NCI-H1694 treated with DMSO at 0.1 percent for 48 hours (cell line): ENCODE data around the gene NATD1.

Experiments
- DNase-seq: peaks from one replicate; lab custom pipeline; 2025; lab: John Stamatoyannopoulos, UW

NATD1 gene

DNA sequence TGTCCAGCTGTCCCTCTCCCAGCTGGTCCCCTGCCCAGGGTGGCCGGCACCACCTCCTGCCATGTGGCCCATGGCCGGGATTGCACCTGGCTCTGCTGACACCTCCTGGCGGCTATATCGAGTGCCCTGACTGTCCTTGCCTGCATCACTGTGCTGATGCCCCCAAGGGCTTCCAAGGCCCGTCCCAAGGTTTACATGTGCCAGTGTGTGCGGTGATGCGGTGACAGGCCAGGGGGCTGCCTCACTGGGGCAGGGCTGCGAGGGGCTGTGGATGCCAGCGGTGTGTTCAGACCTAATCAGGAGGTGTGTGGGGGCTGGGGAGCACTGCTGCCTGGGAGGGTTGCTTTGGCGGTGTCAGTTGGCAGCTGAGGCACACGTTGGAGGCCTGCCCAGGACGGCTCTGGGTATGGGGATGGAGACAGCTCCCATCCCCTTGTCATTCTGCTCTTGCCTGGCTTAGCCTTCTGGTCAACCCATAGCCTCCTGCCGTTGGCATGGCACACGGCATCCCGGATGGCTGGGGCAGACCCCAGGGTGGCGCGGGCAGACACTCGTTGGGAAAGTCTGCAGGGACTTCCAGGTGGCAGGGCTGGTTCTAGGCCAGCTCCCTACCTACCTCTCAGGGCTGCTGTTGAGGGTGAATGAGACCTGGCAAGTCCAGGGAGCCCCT, 36.8 kb upstream of the NATD1 start:
- peak; percentile 72 for DNase-seq

DNA sequence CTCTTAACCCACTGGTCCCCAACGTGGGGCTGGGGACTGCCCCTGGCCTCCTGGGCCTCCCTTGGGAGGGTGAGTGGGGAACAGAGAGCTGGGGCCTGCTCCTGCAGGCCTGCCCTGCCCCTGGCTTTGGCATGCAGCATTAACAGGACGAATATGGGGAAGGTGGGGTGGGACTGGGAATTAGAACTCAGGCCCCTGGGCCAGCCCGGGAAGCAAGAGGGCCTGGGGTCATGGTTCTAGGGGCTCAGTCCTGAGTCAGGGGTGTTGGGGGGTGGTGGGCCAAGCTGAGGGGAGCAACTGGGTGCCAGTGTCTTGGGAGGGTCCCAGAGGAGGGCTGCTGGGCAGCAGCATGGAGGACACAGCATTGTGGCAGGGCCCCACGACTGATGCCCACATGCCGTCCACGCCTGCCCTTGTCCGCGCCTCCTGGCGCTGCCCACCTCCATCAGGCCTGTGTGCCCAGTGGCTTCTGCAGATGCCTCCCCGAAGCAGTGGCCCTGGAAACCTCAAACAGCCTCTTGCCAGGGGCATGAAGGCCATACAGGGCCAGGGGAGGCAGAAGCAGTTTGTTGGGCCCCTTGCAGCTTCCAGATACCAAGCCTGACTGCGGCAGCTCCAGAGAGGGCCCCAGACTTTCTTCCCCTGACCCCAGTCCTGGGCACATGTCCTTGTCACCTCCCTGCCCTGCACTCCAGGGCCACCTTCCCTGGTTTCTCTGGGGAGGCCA, 36.1 kb upstream of the NATD1 start:
- no peak for DNase-seq

DNA sequence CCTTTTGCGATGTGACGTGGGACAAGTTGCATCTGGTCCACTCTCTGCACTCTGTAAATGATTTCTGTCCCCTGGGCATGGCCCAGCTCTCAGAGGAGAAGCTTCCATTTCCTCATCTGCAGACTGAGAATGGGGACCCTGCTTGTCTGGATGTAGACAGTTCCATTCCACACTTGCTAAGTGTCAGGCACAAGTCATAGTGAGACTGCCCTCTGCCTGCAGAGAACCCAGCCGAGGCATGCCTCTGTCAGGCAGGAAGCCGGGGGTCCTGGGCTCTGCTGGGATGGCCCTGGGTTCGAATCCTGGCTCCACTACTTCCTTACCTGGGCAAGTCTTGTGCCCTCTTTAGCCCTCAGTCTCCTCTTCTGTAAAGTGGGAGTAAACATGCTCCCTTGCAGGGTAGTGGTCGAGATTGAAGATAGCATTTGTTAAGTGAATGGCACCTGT, 35.4 kb upstream of the NATD1 start:
- no peak for DNase-seq

DNA sequence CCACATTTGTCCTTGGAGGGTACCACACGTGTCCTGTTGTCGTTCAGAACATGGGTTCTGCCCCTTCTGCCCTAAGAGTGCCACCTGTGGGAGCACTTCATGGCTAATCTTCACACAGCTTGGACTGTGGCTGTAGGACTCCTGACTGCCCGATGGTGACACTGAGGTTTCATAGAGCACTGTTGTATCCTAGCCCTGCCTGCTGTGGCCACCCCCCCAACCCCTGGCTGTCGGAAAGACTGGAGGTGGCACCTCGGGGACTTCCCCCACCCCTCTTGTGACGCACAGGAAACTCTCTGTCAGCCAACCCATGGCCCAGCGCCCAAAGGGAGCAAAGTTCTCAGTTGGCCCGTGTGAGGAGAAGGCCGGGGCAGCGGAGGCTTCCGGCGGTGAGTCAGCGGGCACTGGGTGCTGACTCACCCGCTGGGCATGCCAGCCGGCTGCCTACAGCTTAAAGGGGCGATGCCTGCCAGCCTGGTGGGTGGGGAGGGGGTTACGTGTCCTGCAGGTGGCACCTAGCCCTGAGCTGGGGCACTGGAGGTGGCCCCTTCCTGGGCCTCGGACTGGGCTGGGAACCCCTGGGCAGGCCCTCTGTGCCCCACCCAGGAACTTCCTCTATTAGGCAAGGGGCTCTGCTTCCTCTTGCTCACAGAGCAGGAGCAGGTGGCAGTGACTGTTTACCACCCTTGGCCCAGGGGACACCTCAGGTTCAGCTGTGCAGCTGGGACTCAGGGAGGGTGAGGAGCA, 34.7 kb upstream of the NATD1 start:
- DNase-seq, result peak; percentile 31

DNA sequence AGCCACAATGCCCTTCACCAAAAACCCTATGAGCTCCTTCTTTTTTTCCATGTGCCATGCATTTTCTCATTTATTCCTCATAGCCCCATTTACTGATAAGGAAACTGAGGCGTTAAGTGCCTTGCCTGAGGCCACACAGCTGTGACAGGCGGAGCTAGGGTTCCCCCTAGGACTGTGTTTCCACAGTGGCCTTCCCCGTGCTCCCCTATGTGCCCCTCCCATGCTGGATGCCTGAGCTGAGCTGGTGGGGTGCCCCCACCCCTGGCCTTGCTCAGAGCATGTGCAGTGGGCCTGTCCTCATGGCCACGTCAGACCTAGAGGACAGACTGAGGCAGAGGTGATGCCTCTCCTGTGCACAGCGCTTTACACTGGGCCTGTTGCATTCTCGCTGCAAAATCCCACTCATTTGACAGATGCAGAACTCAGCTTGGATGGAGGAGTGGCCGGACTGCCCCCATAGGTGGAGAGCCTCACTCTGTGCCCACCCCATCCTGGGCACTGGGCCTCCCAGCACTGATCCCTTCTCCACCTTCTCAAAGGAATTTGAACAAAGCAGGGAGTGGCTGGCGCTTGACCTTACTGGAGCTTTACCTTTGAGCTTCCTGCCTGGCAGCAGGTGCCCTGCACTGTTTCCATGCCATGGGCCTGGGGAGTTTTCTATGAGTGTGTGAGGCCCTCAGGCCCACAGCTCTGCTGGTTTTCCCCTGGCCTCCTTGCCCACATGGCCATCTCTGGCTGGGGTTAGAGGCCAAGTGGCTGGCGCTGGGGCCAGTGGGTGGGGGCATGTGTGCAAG, 33.9 kb upstream of the NATD1 start:
- DNase-seq, result no peak

DNA sequence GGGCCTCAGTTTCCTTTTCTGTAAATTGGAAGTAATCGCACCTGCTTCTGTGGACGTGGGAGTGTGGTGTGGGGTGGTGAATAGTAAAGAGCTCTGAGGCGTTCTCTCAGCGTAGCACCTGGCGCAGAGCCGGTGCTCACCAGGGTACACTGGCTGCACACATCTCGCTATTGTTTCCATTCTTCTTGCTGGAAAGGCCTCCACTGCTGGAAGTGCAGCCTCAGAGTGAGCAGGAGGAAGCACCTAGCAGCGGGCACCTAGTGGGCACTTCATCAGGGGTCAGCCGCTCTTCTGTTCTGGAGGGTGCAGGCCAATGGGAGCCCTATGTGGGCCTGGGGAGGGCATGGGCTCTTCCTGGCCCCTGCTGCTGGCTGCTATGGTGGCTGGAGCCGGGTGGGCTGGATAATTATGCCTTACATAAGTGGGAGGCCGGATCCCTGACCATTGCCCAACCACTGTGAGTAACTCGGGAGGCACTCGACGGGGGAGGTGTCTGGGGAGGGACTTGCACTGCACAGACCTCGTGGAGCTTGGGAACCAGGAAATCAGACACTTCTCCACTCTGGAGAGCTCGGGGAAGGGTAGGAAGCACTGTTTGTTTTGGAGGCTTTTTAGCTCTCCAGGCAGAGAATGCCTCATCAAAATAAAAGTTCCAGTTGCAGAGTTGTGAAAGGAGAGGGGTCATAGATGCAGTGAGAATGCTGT, 33.0 kb upstream of the NATD1 start:
- no peak for DNase-seq

DNA sequence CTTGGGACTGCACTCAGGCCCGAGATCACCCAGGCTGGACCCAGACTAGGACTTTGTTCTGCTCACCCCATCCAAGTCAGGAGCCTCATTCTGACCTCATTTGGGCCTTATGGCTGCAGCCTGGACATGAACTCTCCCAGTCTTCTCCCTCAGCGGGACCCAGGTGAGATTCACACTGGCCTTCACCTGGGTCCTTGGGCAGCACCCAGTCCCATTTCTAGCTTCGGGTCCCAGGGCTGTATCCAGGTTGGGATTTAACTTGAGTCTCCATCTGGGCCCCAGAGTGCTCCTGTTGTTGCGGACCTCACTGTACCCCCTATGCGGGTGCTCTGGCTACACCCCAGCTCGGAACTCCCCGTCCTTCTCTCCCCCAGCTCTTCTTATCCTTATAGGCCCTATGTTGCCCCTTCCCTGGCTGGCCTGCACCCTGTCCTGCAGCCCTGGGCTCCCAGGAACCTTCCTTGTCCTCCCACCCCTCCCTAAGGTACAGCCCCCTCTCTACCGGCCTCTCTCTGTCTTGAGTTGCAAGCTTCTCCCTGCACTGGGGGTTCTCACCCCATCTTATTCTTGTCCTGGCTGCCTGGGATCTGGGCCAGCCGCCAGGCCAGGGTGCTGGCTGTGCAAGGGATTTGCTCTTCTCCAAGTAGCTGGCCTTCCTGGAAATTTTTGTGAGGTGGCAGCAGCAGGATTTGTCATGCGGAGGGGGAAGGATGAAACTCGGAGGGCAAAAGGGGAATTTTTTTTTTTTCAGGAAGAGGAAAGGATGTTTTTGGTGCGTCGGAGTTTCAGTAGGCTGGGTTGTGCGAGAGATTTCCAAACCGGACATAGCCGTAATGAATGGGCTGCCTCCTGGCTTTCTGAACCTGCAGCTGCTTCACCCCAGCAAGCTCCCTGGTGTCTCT, 32.2 kb upstream of the NATD1 start:
- DNase-seq, result no peak

DNA sequence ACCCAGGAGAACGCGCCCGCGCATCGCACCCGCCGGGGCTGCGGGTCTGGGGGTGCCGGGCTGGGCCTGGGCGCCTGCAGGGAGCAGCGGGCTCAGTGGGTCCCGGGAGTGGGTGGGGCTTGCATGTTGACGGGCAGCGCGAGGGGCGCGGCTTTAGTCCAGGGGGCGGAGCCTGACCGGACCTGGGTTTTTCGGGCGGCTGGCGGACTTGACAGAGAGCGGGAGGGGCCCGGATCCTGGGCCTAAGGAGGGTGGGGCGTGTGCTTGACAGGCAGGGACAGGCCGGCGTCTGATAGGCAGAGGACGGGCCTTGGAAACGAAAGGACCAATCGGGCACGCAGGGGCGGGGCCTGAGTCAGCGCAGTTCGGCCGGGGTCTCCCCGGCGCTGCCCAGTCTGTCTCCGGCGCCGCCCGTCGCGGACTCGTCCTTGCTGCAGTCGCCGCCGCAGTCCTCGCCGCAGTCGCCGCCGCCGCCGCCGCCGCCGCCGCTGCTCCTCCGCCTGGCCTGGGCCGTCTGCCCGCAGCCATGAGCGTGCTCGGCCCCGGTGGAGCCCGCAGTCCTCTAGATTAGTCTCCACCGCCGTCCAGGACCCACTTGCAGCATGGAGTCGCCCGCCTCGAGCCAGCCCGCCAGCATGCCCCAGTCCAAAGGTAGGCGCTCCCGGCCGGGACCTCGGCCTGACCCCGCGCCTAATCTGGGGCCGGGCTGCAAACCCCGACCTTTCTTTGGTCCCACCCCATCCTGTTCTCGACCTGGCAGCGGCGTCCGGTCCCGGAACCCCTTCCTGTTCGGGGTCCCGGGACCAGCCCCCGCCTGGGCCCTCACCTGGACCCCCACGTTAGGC, 31.3 kb upstream of the NATD1 start, which contains the start of gene MAP2K3:
Gene MAP2K3 (plus strand): TSS at position 393 of the 845 bp plus-strand sequence. CDS start 210 bp downstream, at position 603.
- DNase-seq, result peak; percentile 95

DNA sequence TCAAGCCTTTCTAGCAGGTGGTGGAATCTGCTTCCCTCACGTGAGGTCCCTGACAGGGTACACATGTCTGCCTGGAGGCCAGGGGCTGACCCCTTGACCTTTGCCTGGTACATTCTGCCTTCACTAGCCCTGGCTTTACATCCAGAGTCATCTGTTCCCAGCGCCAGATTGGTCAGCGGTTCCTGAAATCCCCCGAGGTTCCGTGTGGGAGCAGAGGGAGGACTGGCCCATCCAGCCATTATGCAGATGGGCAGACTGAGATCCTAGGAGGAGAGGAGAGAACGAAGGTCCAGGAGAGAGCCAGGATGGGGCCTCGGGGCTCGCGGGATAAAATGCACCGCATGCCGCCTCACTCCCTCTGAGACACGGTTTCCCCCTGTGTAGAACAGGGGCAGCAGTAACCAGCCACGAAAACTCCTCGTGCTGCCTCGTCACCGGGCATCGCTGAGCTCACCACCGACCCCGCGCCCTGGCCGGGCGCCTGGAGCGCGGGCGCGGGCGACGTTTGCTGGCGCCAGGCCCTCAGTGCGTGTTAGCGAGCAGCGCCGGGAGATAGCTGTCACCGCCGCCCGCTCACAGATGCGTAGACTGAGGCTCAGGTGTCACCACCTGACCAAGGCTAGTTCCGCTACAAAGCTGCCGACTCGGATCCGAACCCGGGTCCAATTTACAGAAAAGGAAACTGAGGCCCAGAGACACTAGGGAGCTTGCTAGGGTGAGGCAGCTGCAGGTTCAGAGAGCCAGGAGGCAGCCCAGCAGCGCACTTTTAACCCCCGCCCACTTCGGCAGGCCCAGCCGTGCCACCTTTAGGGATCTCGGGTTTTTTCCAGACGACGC, 30.5 kb upstream of the NATD1 start:
- no peak for DNase-seq

DNA sequence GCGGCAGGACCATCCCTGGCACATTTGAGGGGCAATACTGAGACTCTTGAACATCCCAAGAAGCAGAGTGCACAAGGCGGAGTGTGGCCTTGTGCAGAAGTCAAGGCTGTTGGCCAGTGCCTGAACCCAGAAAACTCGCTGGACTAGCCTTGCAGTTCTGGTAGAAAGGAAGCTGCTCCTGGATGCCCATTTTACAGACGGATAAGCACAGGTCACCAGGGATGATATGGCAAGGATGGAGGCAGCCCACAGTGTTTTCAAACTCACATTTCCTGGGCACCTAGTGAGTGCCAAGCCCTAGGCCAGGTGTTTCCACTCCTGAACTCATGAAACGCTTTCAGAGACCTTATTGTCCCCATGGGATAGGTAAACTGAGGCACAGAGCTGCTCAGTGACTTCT, 29.6 kb upstream of the NATD1 start:
- DNase-seq, result no peak

DNA sequence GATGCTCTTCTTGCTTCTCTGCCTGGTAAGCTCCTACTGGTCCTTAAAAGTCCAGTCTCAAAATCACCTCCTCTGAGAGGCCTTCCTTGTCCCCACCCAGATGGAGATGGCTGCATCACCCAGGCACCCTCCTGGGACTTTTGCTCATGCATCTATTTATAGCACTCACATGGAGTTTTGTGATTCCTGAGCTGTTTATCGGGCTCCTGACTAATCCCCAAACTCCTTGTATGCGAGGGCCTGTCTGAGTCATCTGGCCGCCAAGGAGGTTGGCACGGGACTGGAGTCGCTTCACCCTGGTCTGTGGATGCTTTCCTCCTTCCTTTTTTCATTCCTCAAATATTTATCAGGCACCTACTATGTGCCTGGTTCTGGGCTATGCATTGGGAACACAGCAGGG, 29.0 kb upstream of the NATD1 start:
- no peak for DNase-seq

DNA sequence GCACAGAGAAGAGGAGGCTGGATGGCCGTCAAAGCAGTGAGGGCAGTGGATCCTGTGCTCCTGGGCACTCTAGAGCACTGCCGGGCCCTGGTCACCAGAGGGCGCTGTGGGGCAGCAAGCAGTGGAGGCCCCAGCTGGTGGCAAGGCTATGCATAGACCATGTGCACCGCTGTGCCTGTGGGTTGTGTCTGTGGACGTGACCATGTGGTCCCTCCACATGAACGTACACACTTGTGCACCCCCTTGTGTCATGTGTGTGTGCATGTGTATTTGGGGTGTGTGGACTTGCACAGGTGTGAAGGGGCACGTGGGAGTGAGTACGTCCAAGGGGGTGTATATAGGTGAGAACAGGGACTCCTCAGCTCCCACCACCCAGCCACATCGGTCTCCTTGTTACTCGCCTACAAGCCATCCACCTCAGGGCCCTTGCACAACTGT, 26.9 kb upstream of the NATD1 start:
- DNase-seq, result peak; percentile 75

DNA sequence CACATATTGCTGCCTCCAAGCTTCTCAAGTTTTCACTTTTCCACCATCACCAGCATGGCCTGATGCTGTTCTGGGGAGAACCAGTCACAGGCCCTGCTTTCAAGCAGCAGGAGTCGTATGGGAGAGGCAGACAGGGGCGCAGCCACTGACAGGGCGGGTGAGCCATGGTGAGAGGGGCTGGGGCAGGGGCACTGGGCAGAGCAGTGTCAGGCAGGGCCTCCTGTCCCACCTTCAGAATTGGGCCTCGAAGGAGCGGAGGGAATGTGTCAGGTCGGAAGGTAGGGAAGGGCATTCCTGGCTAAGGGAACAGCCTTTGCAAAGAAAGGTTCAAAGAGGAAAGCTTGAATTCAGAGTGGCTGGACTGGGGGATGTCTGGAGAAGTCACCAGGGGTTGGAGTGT, 26.4 kb upstream of the NATD1 start:
- DNase-seq, result no peak

DNA sequence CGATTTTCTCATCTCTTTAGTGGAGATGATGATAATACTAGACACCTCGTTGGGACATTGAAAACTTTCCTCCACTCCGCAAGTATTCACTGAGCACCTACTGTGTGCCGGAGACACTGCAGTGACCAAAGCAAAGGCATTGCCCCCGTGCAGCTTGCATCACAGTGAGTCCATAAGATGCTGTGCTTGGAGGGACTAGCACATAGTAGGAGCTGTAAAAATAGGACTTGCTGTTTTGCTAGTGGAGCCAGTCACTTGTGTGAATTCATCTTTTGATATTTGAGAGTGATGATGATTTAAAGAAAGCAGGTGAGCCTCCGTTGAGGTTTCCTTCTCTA, 26.0 kb upstream of the NATD1 start:
- DNase-seq, result no peak

DNA sequence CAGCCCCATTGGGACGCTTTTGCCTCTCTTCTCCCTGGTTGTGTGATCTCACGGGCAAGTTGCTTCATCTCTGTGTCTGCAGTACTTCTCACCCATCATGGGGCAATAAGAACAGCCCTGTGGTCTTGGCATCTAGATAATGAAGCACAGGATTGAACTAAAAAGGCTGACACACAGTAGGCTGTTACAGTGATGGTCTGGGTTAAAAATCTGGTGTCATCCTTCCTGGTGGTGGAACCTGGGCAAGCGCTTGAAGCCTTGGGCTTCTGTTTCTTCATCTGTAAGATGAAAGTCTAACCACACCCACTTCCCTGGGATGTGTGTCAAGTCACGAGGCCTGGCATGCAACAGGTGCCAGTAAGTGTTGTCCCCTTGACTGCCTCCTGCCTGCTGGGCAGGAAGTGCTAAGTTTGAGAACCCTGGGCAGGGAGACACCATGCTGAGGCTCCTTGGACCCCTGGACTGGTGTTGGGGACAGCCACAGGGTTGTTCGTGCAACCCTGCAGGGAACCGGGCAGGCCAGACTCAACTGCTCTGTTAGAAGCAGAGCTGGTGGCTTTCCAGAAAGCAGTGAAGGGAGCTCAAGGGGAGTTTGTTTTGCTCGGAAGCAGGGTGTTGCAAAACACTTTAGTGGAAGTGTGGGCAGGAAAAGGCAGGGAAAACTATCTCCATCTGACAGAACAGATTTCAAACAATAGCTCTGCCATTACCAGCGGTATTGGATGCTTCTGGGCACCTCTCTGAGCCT, 25.4 kb upstream of the NATD1 start:
- no peak for DNase-seq

DNA sequence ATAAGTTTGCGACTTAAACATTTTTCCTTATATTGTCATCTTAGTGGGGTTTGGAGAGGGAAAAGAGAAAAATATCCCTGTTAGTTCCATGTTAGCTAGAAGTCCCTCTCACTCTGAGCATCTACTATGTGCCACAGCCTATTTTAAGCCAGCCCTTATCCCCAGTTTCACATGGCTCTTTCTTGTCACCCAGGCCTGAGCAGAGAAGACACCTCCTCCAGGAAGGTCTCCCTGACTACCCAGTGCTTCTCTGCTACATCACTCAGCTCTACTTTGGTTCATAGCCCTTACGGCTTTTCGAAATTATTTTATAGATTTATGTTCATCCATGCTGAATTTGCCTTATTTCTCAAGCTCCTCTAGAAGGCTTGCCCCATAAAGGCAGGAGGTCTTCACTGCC, 24.1 kb upstream of the NATD1 start:
- no peak for DNase-seq

DNA sequence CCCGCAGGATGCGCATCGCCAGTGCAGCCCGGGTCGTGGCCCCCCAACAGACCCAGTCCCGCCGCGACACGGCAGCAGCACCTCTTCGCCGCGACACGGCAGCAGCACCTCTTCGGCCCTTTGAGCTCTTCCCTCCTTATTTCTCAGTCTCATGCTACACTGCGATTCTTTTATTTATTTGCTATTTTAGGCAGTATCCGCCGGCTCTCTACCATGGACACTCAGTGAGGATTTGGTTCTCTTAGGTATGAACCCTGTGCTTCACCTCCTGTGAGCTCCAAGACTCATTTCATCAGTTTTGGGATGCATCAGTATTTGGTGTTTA, 23.0 kb upstream of the NATD1 start:
- DNase-seq, result no peak
